Measurements from ENCODE around the gene NFAM1.

NFAM1 gene

GRCh38 chr22:42376711-42377554 is 55.3 kb downstream of the NFAM1 start:
- no peaks in the 10 kb centered on the region for H3K36me3 ChIP-seq (ENCODE audit: control insufficient read depth, insufficient read depth, low read length)
- peaks cover 3% of the 10 kb centered on the region for H3K9me3 ChIP-seq (ENCODE audit: control insufficient read depth, insufficient read depth, low read depth, low read length)
- no peak overlapping the region for H3K9ac ChIP-seq (ENCODE audit: low read length)
- H3K27ac ChIP-seq (ENCODE audit: low read depth, low read length): no peak overlapping the region
- peaks cover 31% of the 10 kb centered on the region for H3K4me1 ChIP-seq (ENCODE audit: control insufficient read depth, insufficient read depth, low read length)
- H3K4me3 ChIP-seq (ENCODE audit: low read depth, low read length): no peak overlapping the region
- H3K27me3 ChIP-seq (ENCODE audit: control insufficient read depth, insufficient read depth, low read length): no peaks in the 10 kb centered on the region

GRCh38 chr22:42375982-42376381 is 56.2 kb downstream of the NFAM1 start:
- Histone ChIP-seq H3K4me1 (ENCODE audit: control insufficient read depth, insufficient read depth, low read length) (peaks cover 30% of the 10 kb centered on the region), H3K27me3 (ENCODE audit: control insufficient read depth, insufficient read depth, low read length) (no peaks in the 10 kb centered on the region), H3K4me3 (ENCODE audit: low read depth, low read length) (no peak overlapping the region), H3K9ac (ENCODE audit: low read length) (no peak overlapping the region), H3K27ac (ENCODE audit: low read depth, low read length) (no peak overlapping the region), H3K36me3 (ENCODE audit: control insufficient read depth, insufficient read depth, low read length) (no peaks in the 10 kb centered on the region), H3K9me3 (ENCODE audit: control insufficient read depth, insufficient read depth, low read depth, low read length) (peaks cover 3% of the 10 kb centered on the region)

- peaks cover 10% of the 10 kb centered on the region; the same call in 1 of the 2 replicates for H3K27me3 ChIP-seq (ENCODE audit: control insufficient read depth, insufficient read depth, low read length)
- no peak overlapping the region for H3K4me3 ChIP-seq (ENCODE audit: low read depth, low read length)
- no peak overlapping the region for H3K27ac ChIP-seq (ENCODE audit: low read depth, low read length)
- H3K9ac ChIP-seq (ENCODE audit: low read length): no peak overlapping the region
- H3K36me3 ChIP-seq (ENCODE audit: control insufficient read depth, insufficient read depth, low read length): no peaks in the 10 kb centered on the region
- peaks cover 21% of the 10 kb centered on the region; the same call in 1 of the 2 replicates for H3K4me1 ChIP-seq (ENCODE audit: control insufficient read depth, insufficient read depth, low read length)
- H3K9me3 ChIP-seq (ENCODE audit: control insufficient read depth, insufficient read depth, low read depth, low read length): no peaks in the 10 kb centered on the region
Observed at GRCh38 chr22:42372976-42373375, 59.2 kb downstream of the NFAM1 start.

GRCh38 chr22:42371501-42371900 is 60.7 kb downstream of the NFAM1 start:
- no peak overlapping the region for H3K4me3 ChIP-seq (ENCODE audit: low read depth, low read length)
- no peak overlapping the region for H3K27ac ChIP-seq (ENCODE audit: low read depth, low read length)
- peaks cover 21% of the 10 kb centered on the region; the same call in 1 of the 2 replicates for H3K4me1 ChIP-seq (ENCODE audit: control insufficient read depth, insufficient read depth, low read length)
- H3K27me3 ChIP-seq (ENCODE audit: control insufficient read depth, insufficient read depth, low read length): peaks cover 24% of the 10 kb centered on the region
- H3K9ac ChIP-seq (ENCODE audit: low read length): no peak overlapping the region
- H3K9me3 ChIP-seq (ENCODE audit: control insufficient read depth, insufficient read depth, low read depth, low read length): no peaks in the 10 kb centered on the region
- H3K36me3 ChIP-seq (ENCODE audit: control insufficient read depth, insufficient read depth, low read length): no peaks in the 10 kb centered on the region

GRCh38 chr22:42371099-42371498 is 61.1 kb downstream of the NFAM1 start:
- Histone ChIP-seq H3K4me1 (ENCODE audit: control insufficient read depth, insufficient read depth, low read length) (peaks cover 24% of the 10 kb centered on the region), H3K36me3 (ENCODE audit: control insufficient read depth, insufficient read depth, low read length) (no peaks in the 10 kb centered on the region), H3K27ac (ENCODE audit: low read depth, low read length) (no peak overlapping the region), H3K9ac (ENCODE audit: low read length) (no peak overlapping the region), H3K9me3 (ENCODE audit: control insufficient read depth, insufficient read depth, low read depth, low read length) (no peaks in the 10 kb centered on the region), H3K4me3 (ENCODE audit: low read depth, low read length) (no peak overlapping the region), H3K27me3 (ENCODE audit: control insufficient read depth, insufficient read depth, low read length) (peaks cover 24% of the 10 kb centered on the region)

GRCh38 chr22:42369250-42370041 is 62.8 kb downstream of the NFAM1 start:
- Histone ChIP-seq H3K9ac (ENCODE audit: low read length) (peak overlapping the region; percentile 1), H3K27ac (ENCODE audit: low read depth, low read length) (no peak overlapping the region), H3K27me3 (ENCODE audit: control insufficient read depth, insufficient read depth, low read length) (peaks cover 24% of the 10 kb centered on the region), H3K36me3 (ENCODE audit: control insufficient read depth, insufficient read depth, low read length) (no peaks in the 10 kb centered on the region), H3K4me3 (ENCODE audit: low read depth, low read length) (peak overlapping the region; percentile 82), H3K4me1 (ENCODE audit: control insufficient read depth, insufficient read depth, low read length) (peaks cover 38% of the 10 kb centered on the region), H3K9me3 (ENCODE audit: control insufficient read depth, insufficient read depth, low read depth, low read length) (no peaks in the 10 kb centered on the region)

- H3K36me3 ChIP-seq (ENCODE audit: control insufficient read depth, insufficient read depth, low read length): no peaks in the 10 kb centered on the region
- H3K4me3 ChIP-seq (ENCODE audit: low read depth, low read length): peak overlapping the region; percentile 82
- peaks cover 43% of the 10 kb centered on the region for H3K4me1 ChIP-seq (ENCODE audit: control insufficient read depth, insufficient read depth, low read length)
- H3K27ac ChIP-seq (ENCODE audit: low read depth, low read length): no peak overlapping the region
- no peaks in the 10 kb centered on the region for H3K9me3 ChIP-seq (ENCODE audit: control insufficient read depth, insufficient read depth, low read depth, low read length)
- H3K9ac ChIP-seq (ENCODE audit: low read length): peak overlapping the region; percentile 46
- H3K27me3 ChIP-seq (ENCODE audit: control insufficient read depth, insufficient read depth, low read length): peaks cover 24% of the 10 kb centered on the region
Observed at GRCh38 chr22:42368379-42369249, 63.6 kb downstream of the NFAM1 start.

- peak overlapping the region; percentile 82 for H3K4me3 ChIP-seq (ENCODE audit: low read depth, low read length)
Observed at GRCh38 chr22:42367980-42368378, 64.2 kb downstream of the NFAM1 start.

GRCh38 chr22:42366806-42367581 is 65.2 kb downstream of the NFAM1 start:
- Histone ChIP-seq H3K36me3 (ENCODE audit: control insufficient read depth, insufficient read depth, low read length) (no peaks in the 10 kb centered on the region), H3K27ac (ENCODE audit: low read depth, low read length) (no peak overlapping the region), H3K4me1 (ENCODE audit: control insufficient read depth, insufficient read depth, low read length) (peaks cover 45% of the 10 kb centered on the region), H3K9me3 (ENCODE audit: control insufficient read depth, insufficient read depth, low read depth, low read length) (no peaks in the 10 kb centered on the region), H3K4me3 (ENCODE audit: low read depth, low read length) (peak overlapping the region; percentile 82), H3K9ac (ENCODE audit: low read length) (no peak overlapping the region), H3K27me3 (ENCODE audit: control insufficient read depth, insufficient read depth, low read length) (peaks cover 24% of the 10 kb centered on the region)

More at GRCh38 chr22:42367980-42368378, 64.2 kb downstream of the NFAM1 start:
- no peak overlapping the region for H3K27ac ChIP-seq (ENCODE audit: low read depth, low read length)
- peaks cover 43% of the 10 kb centered on the region for H3K4me1 ChIP-seq (ENCODE audit: control insufficient read depth, insufficient read depth, low read length)
- H3K9ac ChIP-seq (ENCODE audit: low read length): peak overlapping the region; percentile 46
- H3K36me3 ChIP-seq (ENCODE audit: control insufficient read depth, insufficient read depth, low read length): no peaks in the 10 kb centered on the region
- H3K9me3 ChIP-seq (ENCODE audit: control insufficient read depth, insufficient read depth, low read depth, low read length): no peaks in the 10 kb centered on the region
- H3K27me3 ChIP-seq (ENCODE audit: control insufficient read depth, insufficient read depth, low read length): peaks cover 24% of the 10 kb centered on the region

All from HUES6 (cell line).